ENCODE data around the gene TPM2. TPM values are rescaled to one million over a fixed set of nuclear protein-coding genes. Genes with fewer than 3 reads are reported as not detected.

Gene TPM2
- total and polyA plus RNA-seq, 9 of the 15 experiments (the other 6 are each of a cell fraction or from before 2014, with no cell fraction given) = 0.28 to 16.1 (median 4.5) TPM

DNA sequence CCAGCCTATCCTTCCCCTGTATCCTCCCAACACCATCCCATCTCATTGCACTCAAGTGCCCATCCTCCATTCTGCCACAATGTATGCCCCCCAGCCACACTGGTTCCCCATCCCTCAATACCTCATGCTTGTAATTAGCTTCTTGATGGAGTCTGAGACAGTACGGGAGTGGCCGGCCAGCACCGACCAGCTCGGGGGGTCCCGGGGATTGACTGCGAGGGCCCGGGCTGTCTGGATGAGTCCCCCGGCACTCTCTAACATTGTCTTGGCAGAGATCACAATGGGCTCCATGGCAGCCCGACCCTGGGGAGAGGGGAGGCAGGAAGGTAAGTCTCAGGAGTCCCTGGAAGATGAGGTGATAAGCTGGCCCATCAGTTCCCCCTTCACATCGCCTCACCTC, 17.2 kb upstream of the TPM2 start (continued):
- TF ChIP-seq, protein P1, sequence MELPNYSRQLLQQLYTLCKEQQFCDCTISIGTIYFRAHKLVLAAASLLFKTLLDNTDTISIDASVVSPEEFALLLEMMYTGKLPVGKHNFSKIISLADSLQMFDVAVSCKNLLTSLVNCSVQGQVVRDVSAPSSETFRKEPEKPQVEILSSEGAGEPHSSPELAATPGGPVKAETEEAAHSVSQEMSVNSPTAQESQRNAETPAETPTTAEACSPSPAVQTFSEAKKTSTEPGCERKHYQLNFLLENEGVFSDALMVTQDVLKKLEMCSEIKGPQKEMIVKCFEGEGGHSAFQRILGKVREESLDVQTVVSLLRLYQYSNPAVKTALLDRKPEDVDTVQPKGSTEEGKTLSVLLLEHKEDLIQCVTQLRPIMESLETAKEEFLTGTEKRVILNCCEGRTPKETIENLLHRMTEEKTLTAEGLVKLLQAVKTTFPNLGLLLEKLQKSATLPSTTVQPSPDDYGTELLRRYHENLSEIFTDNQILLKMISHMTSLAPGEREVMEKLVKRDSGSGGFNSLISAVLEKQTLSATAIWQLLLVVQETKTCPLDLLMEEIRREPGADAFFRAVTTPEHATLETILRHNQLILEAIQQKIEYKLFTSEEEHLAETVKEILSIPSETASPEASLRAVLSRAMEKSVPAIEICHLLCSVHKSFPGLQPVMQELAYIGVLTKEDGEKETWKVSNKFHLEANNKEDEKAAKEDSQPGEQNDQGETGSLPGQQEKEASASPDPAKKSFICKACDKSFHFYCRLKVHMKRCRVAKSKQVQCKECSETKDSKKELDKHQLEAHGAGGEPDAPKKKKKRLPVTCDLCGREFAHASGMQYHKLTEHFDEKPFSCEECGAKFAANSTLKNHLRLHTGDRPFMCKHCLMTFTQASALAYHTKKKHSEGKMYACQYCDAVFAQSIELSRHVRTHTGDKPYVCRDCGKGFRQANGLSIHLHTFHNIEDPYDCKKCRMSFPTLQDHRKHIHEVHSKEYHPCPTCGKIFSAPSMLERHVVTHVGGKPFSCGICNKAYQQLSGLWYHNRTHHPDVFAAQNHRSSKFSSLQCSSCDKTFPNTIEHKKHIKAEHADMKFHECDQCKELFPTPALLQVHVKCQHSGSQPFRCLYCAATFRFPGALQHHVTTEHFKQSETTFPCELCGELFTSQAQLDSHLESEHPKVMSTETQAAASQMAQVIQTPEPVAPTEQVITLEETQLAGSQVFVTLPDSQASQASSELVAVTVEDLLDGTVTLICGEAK (IDR thresholded peaks at IDR 0.05) = no peak
- TF ChIP-seq, protein P1 (CRISPR knock-in tag; IDR thresholded peaks at IDR 0.05) = no peak
- TF ChIP-seq RBM39 (optimal IDR thresholded peaks at IDR 0.05; ENCODE audit: low read depth, low read length) (no peak), ZFP30 (CRISPR knock-in tag; IDR thresholded peaks at IDR 0.05; ENCODE audit: borderline replicate concordance) (no peak), RAD51 (IDR thresholded peaks at IDR 0.05; ENCODE audit: borderline replicate concordance, low read depth) (no peak), NR2C2 (CRISPR knock-in tag; IDR thresholded peaks at IDR 0.05) (no peak), NR2C2 (tag; IDR thresholded peaks at IDR 0.05) (no peak), MCM7 (IDR thresholded peaks at IDR 0.05) (no peak), MECOM (CRISPR knock-in tag; IDR thresholded peaks at IDR 0.05) (no peak), EP300 (IDR thresholded peaks at IDR 0.05; ENCODE audit: low read length) (no peak), TAF9B (IDR thresholded peaks at IDR 0.05; ENCODE audit: partially characterized antibody) (no peak)
- TF ChIP-seq, protein P2, sequence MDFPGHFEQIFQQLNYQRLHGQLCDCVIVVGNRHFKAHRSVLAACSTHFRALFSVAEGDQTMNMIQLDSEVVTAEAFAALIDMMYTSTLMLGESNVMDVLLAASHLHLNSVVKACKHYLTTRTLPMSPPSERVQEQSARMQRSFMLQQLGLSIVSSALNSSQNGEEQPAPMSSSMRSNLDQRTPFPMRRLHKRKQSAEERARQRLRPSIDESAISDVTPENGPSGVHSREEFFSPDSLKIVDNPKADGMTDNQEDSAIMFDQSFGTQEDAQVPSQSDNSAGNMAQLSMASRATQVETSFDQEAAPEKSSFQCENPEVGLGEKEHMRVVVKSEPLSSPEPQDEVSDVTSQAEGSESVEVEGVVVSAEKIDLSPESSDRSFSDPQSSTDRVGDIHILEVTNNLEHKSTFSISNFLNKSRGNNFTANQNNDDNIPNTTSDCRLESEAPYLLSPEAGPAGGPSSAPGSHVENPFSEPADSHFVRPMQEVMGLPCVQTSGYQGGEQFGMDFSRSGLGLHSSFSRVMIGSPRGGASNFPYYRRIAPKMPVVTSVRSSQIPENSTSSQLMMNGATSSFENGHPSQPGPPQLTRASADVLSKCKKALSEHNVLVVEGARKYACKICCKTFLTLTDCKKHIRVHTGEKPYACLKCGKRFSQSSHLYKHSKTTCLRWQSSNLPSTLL (IDR thresholded peaks at IDR 0.05) = no peak
- TF ChIP-seq, protein P3, sequence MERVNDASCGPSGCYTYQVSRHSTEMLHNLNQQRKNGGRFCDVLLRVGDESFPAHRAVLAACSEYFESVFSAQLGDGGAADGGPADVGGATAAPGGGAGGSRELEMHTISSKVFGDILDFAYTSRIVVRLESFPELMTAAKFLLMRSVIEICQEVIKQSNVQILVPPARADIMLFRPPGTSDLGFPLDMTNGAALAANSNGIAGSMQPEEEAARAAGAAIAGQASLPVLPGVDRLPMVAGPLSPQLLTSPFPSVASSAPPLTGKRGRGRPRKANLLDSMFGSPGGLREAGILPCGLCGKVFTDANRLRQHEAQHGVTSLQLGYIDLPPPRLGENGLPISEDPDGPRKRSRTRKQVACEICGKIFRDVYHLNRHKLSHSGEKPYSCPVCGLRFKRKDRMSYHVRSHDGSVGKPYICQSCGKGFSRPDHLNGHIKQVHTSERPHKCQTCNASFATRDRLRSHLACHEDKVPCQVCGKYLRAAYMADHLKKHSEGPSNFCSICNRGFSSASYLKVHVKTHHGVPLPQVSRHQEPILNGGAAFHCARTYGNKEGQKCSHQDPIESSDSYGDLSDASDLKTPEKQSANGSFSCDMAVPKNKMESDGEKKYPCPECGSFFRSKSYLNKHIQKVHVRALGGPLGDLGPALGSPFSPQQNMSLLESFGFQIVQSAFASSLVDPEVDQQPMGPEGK (CRISPR knock-in tag; IDR thresholded peaks at IDR 0.05; ENCODE audit: borderline replicate concordance) = no peak
